H1 (cell line): ENCODE measurements around the gene SNAP29. TPM values are rescaled to one million over a fixed set of nuclear protein-coding genes. Genes with fewer than 3 reads are reported as not detected.

Source experiments
- BACH1 ChIP-seq: IDR thresholded peaks from 2 replicates; pipeline ENCODE4 v1.6.1; 2012; ENCODE audit warnings: low read length, improper control_type of control experiment
- CBX5 ChIP-seq: fragments of 300-800, 300-1000 bp; sonication (generic); IDR thresholded peaks from 2 replicates; pipeline ENCODE4 v1.7.1; 2016; ENCODE audit warnings: antibody characterized with exemption, low read length, low read depth
- CREB1 ChIP-seq: IDR thresholded peaks from 2 replicates; pipeline ENCODE4 v1.6.1; 2012; ENCODE audit warnings: inconsistent platforms
- CTBP2 ChIP-seq: IDR thresholded peaks from 2 replicates; pipeline ENCODE4 v1.7.0; 2011; ENCODE audit warnings: borderline replicate concordance, mild to moderate bottlenecking, moderate library complexity, mixed read lengths, low read length; ENCODE audit not compliant: insufficient read depth, insufficient read length
- EP300 ChIP-seq, 2 experiments: IDR thresholded peaks; 1 replicate in 1 of 2; 2 replicates in 1 of 2; pipeline ENCODE4 v1.6.1; 2011 to 2012; ENCODE audit warnings: low read depth in 2 of 2, low read length in 2 of 2, mild to moderate bottlenecking in 2 of 2, borderline replicate concordance in 1 of 2, inconsistent platforms in 1 of 2, moderate library complexity in 1 of 2
- GTF2F1 ChIP-seq: IDR thresholded peaks from 2 replicates; pipeline ENCODE4 v1.6.1; 2012; ENCODE audit warnings: low read depth, low read length, improper control_type of control experiment, borderline replicate concordance
- KDM1A ChIP-seq: fragments of 200-600, 300-600 bp; sonication (generic); IDR thresholded peaks from 2 replicates; pipeline ENCODE4 v1.7.1; 2016; ENCODE audit warnings: mild to moderate bottlenecking, low read length, borderline replicate concordance
- KDM4A ChIP-seq: IDR thresholded peaks from one replicate; pipeline ENCODE4 v1.7.1; 2012; ENCODE audit warnings: low read depth, mild to moderate bottlenecking, moderate library complexity, low read length, inconsistent platforms; ENCODE audit not compliant: severe bottlenecking
- KDM5A ChIP-seq: fragments of 200-600 bp; IDR thresholded peaks from 2 replicates; pipeline ENCODE4 v1.7.1; 2012; ENCODE audit warnings: mild to moderate bottlenecking, low read length, inconsistent platforms, mixed read lengths
- MAX ChIP-seq: IDR thresholded peaks from 2 replicates; pipeline ENCODE4 v1.6.1; 2012; ENCODE audit warnings: inconsistent platforms
- NRF1 ChIP-seq: IDR thresholded peaks from 2 replicates; pipeline ENCODE4 v1.6.1; 2011; ENCODE audit warnings: mild to moderate bottlenecking, low read depth, low read length, improper control_type of control experiment
- PHF8 ChIP-seq: fragments of 200-600 bp; sonication (generic); conservative IDR thresholded peaks from 2 replicates; pipeline ENCODE4 v1.7.1; 2012; ENCODE audit warnings: low read depth, mild to moderate bottlenecking, inconsistent platforms, low read length, moderate library complexity
- POLR2A ChIP-seq, 2 experiments: IDR thresholded peaks; 1 replicate in 1 of 2; 2 replicates in 1 of 2; pipeline ENCODE4 v1.6.1; 2011; ENCODE audit warnings: low read depth in 2 of 2, low read length in 2 of 2, mild to moderate bottlenecking in 2 of 2; ENCODE audit errors: control extremely low read depth in 1 of 2
- POU5F1 ChIP-seq: IDR thresholded peaks from 2 replicates; pipeline ENCODE4 v1.6.1; 2011; ENCODE audit warnings: low read depth, mild to moderate bottlenecking, low read length, moderate library complexity
- RAD21 ChIP-seq, 2 experiments: IDR thresholded peaks in 1 of 2; conservative IDR thresholded peaks in 1 of 2; 2 replicates each; pipeline ENCODE4 v1.6.1; 2011; ENCODE audit warnings: low read depth in 2 of 2, low read length in 2 of 2, improper control_type of control experiment in 1 of 2, inconsistent platforms in 1 of 2, mild to moderate bottlenecking in 1 of 2, moderate library complexity in 1 of 2
- RXRA ChIP-seq: IDR thresholded peaks from 2 replicates; pipeline ENCODE4 v1.6.1; 2011; ENCODE audit warnings: low read depth, mild to moderate bottlenecking, low read length, moderate library complexity; ENCODE audit not compliant: insufficient read depth
- SAP30 ChIP-seq: fragments of 300-600 bp; sonication (generic); IDR thresholded peaks from 2 replicates; pipeline ENCODE4 v1.7.1; 2012; ENCODE audit warnings: low read length, moderate library complexity, mild to moderate bottlenecking, inconsistent platforms; ENCODE audit not compliant: insufficient read depth, insufficient replicate concordance
- SIRT6 ChIP-seq: IDR thresholded peaks from one replicate; pipeline ENCODE4 v1.7.1; 2012; ENCODE audit warnings: low read length, inconsistent platforms
- SP1 ChIP-seq: IDR thresholded peaks from 2 replicates; pipeline ENCODE4 v1.6.1; 2011; ENCODE audit warnings: low read depth, low read length
- SP4 ChIP-seq: IDR thresholded peaks from 2 replicates; pipeline ENCODE4 v1.6.1; 2012; ENCODE audit warnings: low read length, inconsistent platforms
- TAF1 ChIP-seq: IDR thresholded peaks from 2 replicates; pipeline ENCODE4 v1.6.1; 2011; ENCODE audit warnings: mild to moderate bottlenecking, low read depth, low read length
- TAF7 ChIP-seq: optimal IDR thresholded peaks from 2 replicates; pipeline ENCODE3; 2011; ENCODE audit warnings: low read depth, mild to moderate bottlenecking, inconsistent platforms, low read length, moderate library complexity, borderline replicate concordance
- TBP ChIP-seq: IDR thresholded peaks from 2 replicates; pipeline ENCODE4 v1.6.1; 2011; ENCODE audit warnings: low read depth, low read length, improper control_type of control experiment
- TEAD4 ChIP-seq: IDR thresholded peaks from 2 replicates; pipeline ENCODE4 v1.6.1; 2012; ENCODE audit warnings: low read depth, low read length, inconsistent platforms, mixed read lengths
- polyA plus RNA-seq, 7 experiments: library from polyadenylated mRNA; depleted of rRNA in 3 of 7; stranded (reverse) in 5 of 7; unstranded in 2 of 7; fragments of >200 nt in 5 of 7; fragments of 200-250 nt in 2 of 7; gene quantifications; 1 replicate in 5 of 7; 2 replicates in 1 of 7; 4 replicates in 1 of 7; pipeline versions ENCODE4 v1.2.1 to v1.2.3, GENCODE V29; 2011 to 2013; ENCODE audit warnings: missing spikeins in 2 of 7, mixed read lengths in 2 of 7
- total RNA-seq: library from RNA; stranded (reverse); fragmentation: NEBNext Ultra II Directional; extraction: Animal tissue kit (Norgen Biotek cat#: 25700); gene quantifications from 2 replicates; pipeline ENCODE4 v1.2.1, GENCODE V29; 2021

SNAP29 gene
- total and polyA plus RNA-seq, 2 of the 8 experiments (the other 6 are each of a cell fraction or from before 2014, with no cell fraction given) = 11.8 to 15.0 TPM

- TF ChIP-seq CTBP2 = peak; percentile 73
- no peak for TF ChIP-seq CBX5
- TF ChIP-seq TBP = peak; percentile 85
- TF ChIP-seq POU5F1 = no peak
- TF ChIP-seq SP1 = peak; percentile 37; the same call in 1 of the 2 replicates
- TF ChIP-seq RAD21 (IDR thresholded peaks at IDR 0.05 in 1 of 2, conservative IDR thresholded peaks at IDR 0.05 in 1 of 2; ENCODE audit: low read depth in 2 of 2, low read length in 2 of 2) = peak; percentile 42 to 65
- TF ChIP-seq SAP30 = peak; percentile 89
- peak; percentile 87 for TF ChIP-seq PHF8
- peak; percentile 96 for TF ChIP-seq TAF1
- TF ChIP-seq TEAD4 = peak; percentile 11; the same call in 1 of the 2 replicates
- peak; percentile 85 for TF ChIP-seq KDM4A
- TF ChIP-seq NRF1 = peak; percentile 80
- no peak for TF ChIP-seq KDM1A
- peak; percentile 85 for TF ChIP-seq CREB1
- peak; percentile 84 for TF ChIP-seq MAX
- TF ChIP-seq SP4 = 0 out of 2 replicates have a peak, but pooled peaks have one; percentile 7
- peak; percentile 83 for TF ChIP-seq TAF7
- TF ChIP-seq KDM5A = no peak
- TF ChIP-seq BACH1 = peak; percentile 59
- TF ChIP-seq GTF2F1 = peak; percentile 52; the same call in 1 of the 2 replicates
- 0 out of 3 replicates have a peak, but pooled peaks of 1 of the 2 experiments have one; percentile 71 for TF ChIP-seq EP300 (IDR thresholded peaks at IDR 0.05; ENCODE audit: borderline replicate concordance in 1 of 2, low read depth in 2 of 2, low read length in 2 of 2)
- TF ChIP-seq POLR2A (IDR thresholded peaks at IDR 0.05; ENCODE audit: control extremely low read depth in 1 of 2, low read depth in 2 of 2, low read length in 2 of 2) = peak; percentile 71 to 86
- no peak for TF ChIP-seq RXRA
- no peak for TF ChIP-seq SIRT6
These were observed 58.4 kb downstream of the SNAP29 start, which contains the start of gene CRKL (continued) for GRCh38 chr22:20916916-20917810.
